ENCODE measurements around the gene PTH2.
A peak's percentile ranks its signal among the peaks of the same experiment; 100 is the strongest.

The PTH2 gene

GRCh38 chr19:49430678-49431329, 7.6 kb upstream of the PTH2 start:
- no peak for DNase-seq (ENCODE audit: low read depth in 2 of 2)

DNA sequence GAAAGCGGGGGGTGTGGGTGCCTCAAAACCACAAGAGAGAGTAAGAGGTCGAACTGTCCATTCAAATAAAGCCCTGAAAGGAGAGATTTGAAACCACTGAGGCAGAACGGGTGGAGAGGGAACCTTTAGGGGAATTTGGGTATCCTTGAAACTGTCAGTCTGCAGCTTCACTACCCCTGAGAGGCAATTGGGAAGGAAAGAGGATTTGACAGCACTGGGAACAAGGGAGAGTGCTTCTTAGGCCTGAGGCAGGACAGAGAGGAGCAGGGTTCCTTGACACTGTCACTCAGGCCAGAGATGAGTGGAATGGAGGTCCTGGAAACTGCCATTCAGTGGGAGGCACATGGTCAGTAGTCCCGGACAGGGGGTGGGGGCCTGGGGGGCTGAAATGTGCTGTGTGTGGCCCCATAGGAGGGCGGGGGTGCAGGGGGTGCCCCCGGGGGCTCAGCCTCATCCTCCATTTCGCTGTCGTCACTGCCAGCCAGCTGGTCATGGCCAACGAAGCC, 7.0 kb upstream of the PTH2 start:
- DNase-seq (ENCODE audit: low read depth in 2 of 2), result no peak

- DNase-seq (ENCODE audit: low read depth in 2 of 2), result no peak
Measured at GRCh38 chr19:49428547-49429451, 5.6 kb upstream of the PTH2 start.

DNA sequence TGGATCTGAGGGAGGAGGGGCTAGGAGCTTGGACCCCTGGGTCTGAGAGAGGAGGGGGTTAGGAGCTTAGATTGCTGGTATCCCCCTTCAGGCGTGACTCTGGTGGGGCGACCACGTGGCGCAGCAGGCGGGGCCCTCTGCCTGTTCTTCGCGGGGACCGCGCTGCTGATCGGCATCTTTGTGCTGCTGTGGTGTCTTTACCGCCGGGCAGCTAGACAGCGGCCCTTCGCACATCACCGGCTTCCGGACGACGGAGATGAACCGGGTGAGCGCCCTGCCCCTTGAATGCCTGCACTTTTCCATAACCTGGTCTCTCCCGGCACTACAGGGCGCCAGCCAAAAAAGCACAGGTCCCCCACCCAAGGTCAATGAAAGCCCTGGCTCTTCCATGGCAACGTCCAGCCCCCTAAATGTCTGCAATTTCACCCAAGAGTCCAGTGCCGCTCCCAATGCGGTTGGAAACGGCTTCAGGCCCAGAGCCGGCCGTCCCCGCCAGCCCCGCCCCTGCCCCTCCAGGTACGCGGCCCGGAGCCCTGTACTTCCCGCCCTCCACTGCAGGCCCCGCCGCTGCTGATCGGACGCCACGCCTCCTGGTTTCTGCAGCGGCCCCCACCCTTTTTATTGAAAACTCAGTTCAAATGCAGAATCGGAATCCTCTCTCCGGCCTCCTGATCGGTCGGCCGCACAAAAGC, 4.8 kb upstream of the PTH2 start:
- DNase-seq (ENCODE audit: low read depth in 2 of 2), result no peak

GRCh38 chr19:49427339-49427738, 4.1 kb upstream of the PTH2 start:
- DNase-seq (ENCODE audit: low read depth in 2 of 2), result no peak

DNA sequence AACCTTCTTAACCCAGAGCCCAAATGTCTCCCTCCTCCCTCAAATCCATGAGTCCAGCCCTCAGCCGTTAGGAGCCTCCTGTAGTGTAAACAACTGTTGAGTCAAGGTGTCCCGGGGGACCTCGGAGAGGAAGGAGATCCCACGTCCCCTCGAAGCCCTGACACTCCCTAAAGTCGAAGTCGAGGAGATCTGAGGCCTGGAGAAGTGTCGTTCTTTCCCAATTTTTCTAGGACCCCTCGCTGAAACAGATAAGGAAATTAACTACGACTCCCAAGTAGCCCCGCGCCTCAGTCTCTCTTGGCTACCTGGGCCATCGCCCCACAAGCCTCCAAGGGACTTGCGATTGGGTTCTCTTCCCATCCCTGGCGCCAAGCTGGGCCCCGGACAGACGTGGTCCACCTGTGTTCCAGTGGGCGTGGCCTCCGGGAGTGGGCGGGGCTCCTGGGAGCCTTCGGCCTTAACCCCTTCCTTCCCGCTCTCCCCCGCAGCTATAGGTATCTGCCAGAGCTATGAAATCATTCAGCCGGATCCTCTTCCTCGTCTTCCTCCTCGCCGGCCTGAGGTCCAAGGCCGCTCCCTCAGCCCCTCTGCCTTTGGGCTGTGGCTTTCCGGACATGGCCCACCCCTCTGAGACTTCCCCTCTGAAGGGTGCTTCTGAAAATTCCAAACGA, 2.8 kb upstream of the PTH2 start:
- no peak for DNase-seq (ENCODE audit: low read depth in 2 of 2)

GRCh38 chr19:49425178-49425577, 1.9 kb upstream of the PTH2 start, which contains the start of gene GFY:
Gene GFY, plus strand, starts transcription at chr19:49425388. Its CDS starts 1,043 bp downstream, at chr19:49426431.
- DNase-seq (ENCODE audit: low read depth in 2 of 2), result no peak

GRCh38 chr19:49423985-49424303, 703 bp upstream of the PTH2 start:
- no peak for DNase-seq (ENCODE audit: low read depth in 2 of 2)

DNA sequence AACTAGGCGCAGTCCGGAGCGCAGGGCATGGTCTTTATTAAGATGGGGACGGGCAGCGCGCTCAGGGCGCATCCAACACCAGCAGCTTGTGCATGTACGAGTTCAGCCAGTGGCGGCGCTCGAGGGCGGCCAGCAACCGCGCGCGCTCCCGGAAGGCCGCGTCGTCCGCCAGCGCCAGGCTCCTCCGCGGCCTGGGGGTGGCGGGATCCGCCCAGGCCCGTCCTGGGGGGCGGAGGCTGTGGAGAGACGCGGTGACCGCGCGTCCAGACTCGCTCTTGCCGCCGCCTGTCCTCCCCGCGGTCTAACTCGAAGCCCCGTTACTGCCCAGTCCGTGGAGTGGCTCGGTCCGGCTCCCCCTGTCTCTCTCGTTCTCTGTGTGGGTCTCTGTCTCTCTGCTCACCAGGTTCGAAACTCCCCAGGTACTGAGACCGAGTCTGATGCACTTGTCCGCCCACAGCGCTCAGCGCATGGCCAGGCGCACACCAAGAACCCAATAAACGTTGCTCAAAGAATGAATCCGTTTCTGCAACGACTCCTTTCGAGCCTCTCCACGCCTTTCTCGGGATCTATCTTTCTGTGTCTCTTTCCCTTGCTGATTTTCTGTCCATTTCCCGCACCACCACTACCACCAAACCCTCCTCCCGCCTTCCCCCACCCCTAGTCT, 702 bp downstream of the PTH2 start:
- DNase-seq (ENCODE audit: low read depth in 2 of 2), result no peak

DNA sequence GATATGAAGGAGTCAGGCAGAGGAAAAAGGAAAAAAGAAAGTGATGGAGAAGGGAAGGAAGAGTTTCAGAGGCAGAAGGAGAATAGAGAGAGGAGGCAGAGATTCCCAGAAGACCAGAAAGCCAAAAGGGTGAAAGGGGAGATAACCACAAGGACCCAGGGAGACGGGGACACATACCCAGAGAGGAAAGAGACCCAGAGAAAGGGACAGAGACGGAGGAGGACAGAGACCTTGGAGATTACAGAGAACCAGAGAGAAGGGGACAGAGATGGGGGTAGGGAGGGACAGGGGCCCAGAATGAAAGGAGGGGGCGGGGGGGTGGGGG, 1.4 kb downstream of the PTH2 start:
- DNase-seq (ENCODE audit: low read depth in 2 of 2), result no peak

GRCh38 chr19:49421039-49421877, 2.0 kb downstream of the PTH2 start:
- DNase-seq (ENCODE audit: low read depth in 2 of 2), result peak in 1 of 2 donors; percentile 37

DNA sequence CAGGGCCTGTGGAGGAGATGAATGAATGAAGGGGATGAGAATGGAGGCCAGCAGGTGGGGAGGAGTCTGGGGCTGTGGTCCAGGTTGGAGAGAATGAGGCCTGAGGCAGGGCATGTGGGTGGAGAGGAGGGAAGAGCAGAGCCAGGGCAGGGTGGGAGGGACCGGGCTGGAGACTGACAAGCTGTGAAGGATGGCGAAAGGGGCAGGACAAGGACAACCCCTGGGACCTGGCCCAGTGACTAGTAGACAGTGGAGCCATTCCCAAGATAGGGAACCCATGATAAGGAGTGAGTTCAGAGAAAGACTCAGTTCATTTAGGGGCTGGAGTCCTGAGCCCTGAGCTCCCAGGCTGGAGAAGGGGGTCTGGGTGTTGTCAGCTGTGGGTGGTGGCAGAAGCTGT, 3.0 kb downstream of the PTH2 start:
- no peak for DNase-seq (ENCODE audit: low read depth in 2 of 2)

GRCh38 chr19:49419173-49419572, 4.1 kb downstream of the PTH2 start:
- DNase-seq (ENCODE audit: low read depth in 2 of 2), result no peak

GRCh38 chr19:49418511-49418910, 4.7 kb downstream of the PTH2 start:
- DNase-seq (ENCODE audit: low read depth in 2 of 2), result no peak

- DNase-seq (ENCODE audit: low read depth in 2 of 2), result no peak
Measured at GRCh38 chr19:49417088-49417487, 6.2 kb downstream of the PTH2 start.

- no peak for DNase-seq (ENCODE audit: low read depth in 2 of 2)
Measured at GRCh38 chr19:49415810-49416200, 7.4 kb downstream of the PTH2 start.

DNA sequence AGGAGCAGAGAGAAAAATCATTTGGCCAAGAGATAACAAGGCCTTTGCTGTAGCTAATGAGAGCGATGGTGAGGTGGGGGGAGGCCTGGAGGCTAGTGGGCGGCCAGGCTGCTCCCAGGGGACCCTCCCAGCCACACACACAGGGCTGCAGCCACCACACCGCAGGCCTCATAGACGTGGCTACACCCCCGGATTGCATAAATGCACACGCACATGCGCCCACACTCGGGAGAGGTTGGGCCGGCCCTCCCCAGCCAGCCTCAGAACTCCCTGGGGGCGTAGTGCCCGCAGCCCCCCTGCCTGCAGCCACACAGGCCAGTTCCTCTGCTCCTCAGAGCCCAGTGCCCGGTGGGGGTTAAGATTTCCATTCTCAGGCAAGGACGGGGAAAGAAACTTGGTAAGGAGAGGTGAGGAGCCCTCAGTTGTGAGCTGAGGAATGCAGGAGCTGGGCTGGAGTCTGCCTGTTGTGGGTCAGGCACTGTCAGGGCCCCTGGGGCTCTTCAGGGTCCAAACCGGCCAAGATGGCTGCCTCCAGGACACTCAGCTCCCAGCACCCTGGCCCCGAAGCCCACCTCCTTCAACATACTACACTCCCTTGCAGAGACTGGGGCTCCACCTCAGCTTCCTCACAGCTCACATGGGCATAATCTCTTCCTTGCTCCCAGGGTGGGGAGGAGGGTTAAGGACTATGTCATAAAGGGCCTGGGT, 8.0 kb downstream of the PTH2 start:
- no peak for DNase-seq (ENCODE audit: low read depth in 2 of 2)

GRCh38 chr19:49414256-49414655, 9.0 kb downstream of the PTH2 start:
- DNase-seq (ENCODE audit: low read depth in 2 of 2), result no peak

- DNase-seq (ENCODE audit: low read depth in 2 of 2), result no peak
Measured at GRCh38 chr19:49413348-49413747, 9.9 kb downstream of the PTH2 start.
